A549 (cell line): Measurements from ENCODE around the gene SLCO2B1.

Experiments used
- CHD2 ChIP-seq: fragments of 150-350 bp; IDR thresholded peaks from 2 replicates; pipeline ENCODE4 v1.6.1; 2014; ENCODE audit warnings: low read length; ENCODE audit not compliant: partially characterized antibody
- CTCF ChIP-seq: fragments of >200 bp; sonication (Bioruptor Twin); formaldehyde crosslinking; IDR thresholded peaks from 3 replicates; pipeline ENCODE4 v1.5.1; 2016
- HMGXB4 ChIP-seq: fragments of 250-450 bp; sonication (Bioruptor Pico); IDR thresholded peaks from 2 replicates; pipeline ENCODE4 v1.5.0; 2021; ENCODE audit warnings: mild to moderate bottlenecking, moderate library complexity, borderline replicate concordance
- JUNB ChIP-seq: fragments of >200 bp; sonication (Bioruptor Twin); formaldehyde crosslinking; IDR thresholded peaks from 2 replicates; pipeline ENCODE4 v1.6.1; 2016
- MAFK ChIP-seq: fragments of 450-650 bp; IDR thresholded peaks from 2 replicates; pipeline ENCODE4 v1.6.1; 2014; ENCODE audit not compliant: partially characterized antibody
- MAX ChIP-seq: IDR thresholded peaks from 2 replicates; pipeline ENCODE4 v1.6.1; 2012
- MAZ ChIP-seq: fragments of 150-350 bp; IDR thresholded peaks from 2 replicates; pipeline ENCODE4 v1.6.1; 2014; ENCODE audit warnings: antibody characterized with exemption, low read depth, low read length, borderline replicate concordance
- POLR2A ChIP-seq: IDR thresholded peaks from 2 replicates; pipeline ENCODE4 v1.6.1; 2012; ENCODE audit warnings: mild to moderate bottlenecking, low read length
- ZC3H11A ChIP-seq: fragments of 450-650 bp; IDR thresholded peaks from 2 replicates; pipeline ENCODE4 v1.6.1; 2014; ENCODE audit warnings: antibody characterized with exemption, mild to moderate bottlenecking

GRCh38 chr11:75146711-75147110, 4.2 kb upstream of the SLCO2B1 start:
- TF ChIP-seq CTCF = no peak
- no peak for TF ChIP-seq POLR2A
- TF ChIP-seq MAX = no peak
- TF ChIP-seq MAFK = no peak
- no peak for TF ChIP-seq CHD2
- no peak for TF ChIP-seq JUNB
- no peak for TF ChIP-seq HMGXB4 (CRISPR knock-in tag)
- TF ChIP-seq ZC3H11A = no peak
- TF ChIP-seq MAZ = no peak
